Esophagus muscularis mucosa (tissue), 4 donors: ENCODE measurements around the gene METTL2B. TPM values are rescaled to one million over a fixed set of nuclear protein-coding genes. Genes with fewer than 3 reads are reported as not detected.

ENCODE experiments used
- DNase-seq: peaks from one replicate; pipeline ENCODE4 v3.0.0-alpha.2; 2017; ENCODE audit errors: extremely low spot score
- H3K27ac ChIP-seq, 4 donors: fragments of 200-600 bp; sonication (generic); replicated peaks in 1 of 4; 1 replicate in 3 of 4; 2 replicates in 1 of 4; pipeline ENCODE4 v1.5.1; 2016 to 2019; ENCODE audit warnings: mild to moderate bottlenecking in 1 of 4
- H3K27me3 ChIP-seq, 4 donors: fragments of 200-600 bp; sonication (generic); one replicate each; pipeline versions ENCODE4 v1.5.1 to v1.6.0; 2016 to 2019
- H3K36me3 ChIP-seq, 4 donors: fragments of 200-600 bp; sonication (generic); one replicate each; pipeline ENCODE4 v1.5.1; 2016 to 2019
- H3K4me1 ChIP-seq, 4 donors: fragments of 200-600 bp; sonication (generic); one replicate each; pipeline ENCODE4 v1.5.1; 2016 to 2019
- H3K4me3 ChIP-seq, 4 donors: fragments of 200-600 bp; sonication (generic); 1 replicate in 2 of 4; 2 replicates in 2 of 4; pipeline ENCODE4 v1.5.1; 2016 to 2019; ENCODE audit warnings: mild to moderate bottlenecking in 4 of 4, moderate library complexity in 1 of 4
- H3K9me3 ChIP-seq, 4 donors: fragments of 200-600 bp; sonication (generic); 1 replicate in 3 of 4; 2 replicates in 1 of 4; pipeline ENCODE4 v1.5.1; 2016 to 2019
- CTCF ChIP-seq, 3 experiments: fragments of 200-600 bp in 2 of 3; fragments of 450-650 bp in 1 of 3; sonication (generic) in 2 of 3; IDR thresholded peaks; one replicate each; pipeline ENCODE4 v1.5.1; 2017 to 2019; ENCODE audit warnings: antibody characterized with exemption in 3 of 3, mild to moderate bottlenecking in 2 of 3, moderate library complexity in 1 of 3
- EP300 ChIP-seq: sonication (generic); formaldehyde crosslinking; IDR thresholded peaks from one replicate; pipeline ENCODE4 v1.6.1; 2017; ENCODE audit warnings: antibody characterized with exemption
- POLR2A ChIP-seq: fragments of 450-650 bp; IDR thresholded peaks from one replicate; pipeline ENCODE4 v1.6.1; 2017; ENCODE audit warnings: antibody characterized with exemption, moderate library complexity, mild to moderate bottlenecking, low read depth
- POLR2AphosphoS5 ChIP-seq, 2 donors: sonication (generic); formaldehyde crosslinking; IDR thresholded peaks; one replicate each; pipeline ENCODE4 v1.6.1; 2017; ENCODE audit warnings: antibody characterized with exemption in 2 of 2
- WGBS: methylation state at CpG from one replicate; pipeline ENCODE4 v1.1.5; 2018; 5-methylcytosine and 5-hydroxymethylcytosine counted together
- intact Hi-C: fragments of 100-400 bp; cut with DNase I; formaldehyde crosslinking; loops from one replicate; pipeline ENCODE4 v1.15.1; 2023
- total RNA-seq, 4 donors: library from RNA; depleted of rRNA; stranded (reverse); fragments of >200 nt; gene quantifications; one replicate each; pipeline versions ENCODE4 v1.1.0 to v1.2.1, GENCODE V29; 2016

Gene METTL2B
- total RNA-seq, 4 donors from 2014 or later, result 19.9 to 23.5 (median 21.0) TPM

GRCh38 chr7:128443831-128444600 lies 32.5 kb upstream of the METTL2B start:
- Histone ChIP-seq H3K4me3 (no peak overlapping the region), H3K27me3 (no peaks in the 10 kb centered on the region), H3K27ac (no peak overlapping the region), H3K36me3 (no peaks in the 10 kb centered on the region), H3K4me1 (no peaks in the 10 kb centered on the region), H3K9me3 (no peaks in the 10 kb centered on the region)
- TF ChIP-seq POLR2A, result no peak
- TF ChIP-seq CTCF (IDR thresholded peaks at IDR 0.05), result no peak
- no peak for TF ChIP-seq POLR2AphosphoS5 (IDR thresholded peaks at IDR 0.05)
- no peak for TF ChIP-seq EP300
- intact Hi-C loops, result no loop called here
- DNase-seq, result no peak
- WGBS, result 85% methylated on average over 5 of the region's 7 CpGs

GRCh38 chr7:128446306-128446705 lies 30.2 kb upstream of the METTL2B start:
- Histone ChIP-seq H3K9me3 (no peaks in the 10 kb centered on the region), H3K4me3 (no peak overlapping the region), H3K27ac (no peak overlapping the region), H3K27me3 (no peaks in the 10 kb centered on the region), H3K36me3 (no peaks in the 10 kb centered on the region), H3K4me1 (no peaks in the 10 kb centered on the region)
- TF ChIP-seq POLR2A (no peak), CTCF (IDR thresholded peaks at IDR 0.05) (no peak), POLR2AphosphoS5 (IDR thresholded peaks at IDR 0.05) (no peak), EP300 (no peak)
- 60% methylated on average over 5 of the region's 5 CpGs for WGBS
- intact Hi-C loops, result no loop called here
- no peak for DNase-seq

GRCh38 chr7:128447941-128448564 lies 28.5 kb upstream of the METTL2B start:
- 77% methylated on average over 4 of the region's 4 CpGs for WGBS
- intact Hi-C loops, result no loop called here
- peak; percentile 75 for DNase-seq
- H3K4me1 ChIP-seq, result peaks cover under 1 to 5% (median 1%) of the 10 kb centered on the region in 4 donors
- H3K9me3 ChIP-seq, result no peaks in the 10 kb centered on the region
- no peak overlapping the region for H3K27ac ChIP-seq
- TF ChIP-seq EP300 (no peak), POLR2A (no peak), POLR2AphosphoS5 (IDR thresholded peaks at IDR 0.05) (no peak), CTCF (IDR thresholded peaks at IDR 0.05) (no peak)
- H3K4me3 ChIP-seq, result no peak overlapping the region
- H3K36me3 ChIP-seq, result no peaks in the 10 kb centered on the region
- H3K27me3 ChIP-seq, result no peaks in the 10 kb centered on the region

GRCh38 chr7:128448751-128449302 lies 27.7 kb upstream of the METTL2B start:
- TF ChIP-seq POLR2AphosphoS5 (IDR thresholded peaks at IDR 0.05) (no peak), CTCF (IDR thresholded peaks at IDR 0.05) (no peak), EP300 (no peak), POLR2A (no peak)
- Histone ChIP-seq H3K36me3 (no peaks in the 10 kb centered on the region), H3K27me3 (no peaks in the 10 kb centered on the region), H3K9me3 (no peaks in the 10 kb centered on the region), H3K27ac (no peak overlapping the region), H3K4me1 (peaks cover 8 to 12% (median 9%) of the 10 kb centered on the region in 4 donors), H3K4me3 (no peak overlapping the region)
- WGBS, result 93% methylated on average over 6 of the region's 6 CpGs
- intact Hi-C loops, result no loop called here
- DNase-seq, result peak; percentile 42
